H1 (cell line): ENCODE results near the gene RNF141. TPM values are rescaled to one million over a fixed set of nuclear protein-coding genes. Genes with fewer than 3 reads are reported as not detected.

Experiments used
- CTCF ChIA-PET: fragments of 300-600 bp; sonication (Branson Sonifier 250); formaldehyde crosslinking; loops from one replicate; lab custom pipeline; 2021; ENCODE audit not compliant: partially characterized antibody; lab: Charles Lee
- POLR2A ChIA-PET: fragments of 300-600 bp; sonication (Branson Sonifier 250); formaldehyde crosslinking; loops from one replicate; lab custom pipeline; 2021; ENCODE audit warnings: inconsistent platforms; ENCODE audit not compliant: partially characterized antibody; lab: Charles Lee
- DNase-seq, 2 experiments: peaks; one replicate each; pipeline versions ENCODE4 v3.0.0 to v3.0.0-alpha.2; 2010 to 2022; ENCODE audit warnings: low spot score in 2 of 2, low read depth in 1 of 2, mixed read lengths in 1 of 2
- FAIRE-seq: peaks from 2 replicates; lab custom pipeline; 2011; peaks lifted over from hg19 to GRCh38; lab: Jason Lieb, UNC
- H2AFZ ChIP-seq: 2 replicates; pipeline ENCODE4 v1.8.1; 2012; ENCODE audit warnings: low read length, inconsistent platforms
- H2AK5ac ChIP-seq: 2 replicates; pipeline ENCODE4 v1.6.1; 2013; ENCODE audit warnings: low read depth, low read length
- H2BK120ac ChIP-seq: replicated peaks from 2 replicates; pipeline ENCODE3; 2013; ENCODE audit warnings: low read depth, low read length, inconsistent platforms
- H2BK12ac ChIP-seq: 2 replicates; pipeline ENCODE4 v1.6.1; 2013; ENCODE audit warnings: low read depth, low read length
- H2BK15ac ChIP-seq: 2 replicates; pipeline ENCODE4 v1.6.1; 2013; ENCODE audit warnings: low read length
- H2BK20ac ChIP-seq: 2 replicates; pipeline ENCODE4 v1.6.1; 2013; ENCODE audit warnings: low read length
- H2BK5ac ChIP-seq: 2 replicates; pipeline ENCODE4 v1.6.1; 2013; ENCODE audit warnings: low read depth, low read length
- H3K14ac ChIP-seq: 2 replicates; pipeline ENCODE4 v1.6.1; 2013; ENCODE audit warnings: inconsistent platforms; ENCODE audit not compliant: insufficient read length
- H3K18ac ChIP-seq: 2 replicates; pipeline ENCODE4 v1.6.1; 2013; ENCODE audit warnings: low read length; ENCODE audit errors: extremely low read depth
- H3K23ac ChIP-seq: 2 replicates; pipeline ENCODE4 v1.6.1; 2013; ENCODE audit warnings: inconsistent platforms; ENCODE audit not compliant: insufficient read length
- H3K23me2 ChIP-seq: 2 replicates; pipeline ENCODE4 v1.6.1; 2013; ENCODE audit warnings: low read depth, low read length
- H3K27ac ChIP-seq: 2 replicates; pipeline ENCODE4 v1.6.1; 2011; ENCODE audit warnings: low read depth, low read length, inconsistent platforms
- H3K27me3 ChIP-seq, 4 experiments: replicated peaks in 1 of 4; 1 replicate in 1 of 4; 2 replicates in 3 of 4; pipeline versions ENCODE4 v1.6.1 to v1.8.1; 2011 to 2013; ENCODE audit warnings: low read length in 3 of 4, mild to moderate bottlenecking in 3 of 4, inconsistent platforms in 2 of 4, mixed read lengths in 2 of 4, moderate library complexity in 1 of 4; ENCODE audit not compliant: control insufficient read depth in 3 of 4, insufficient read depth in 3 of 4; ENCODE audit errors: extremely low read depth in 1 of 4
- H3K36me3 ChIP-seq, 4 experiments: 2 replicates each; pipeline versions ENCODE4 v1.6.1 to v1.8.1; 2011 to 2013; ENCODE audit warnings: mild to moderate bottlenecking in 4 of 4, low read length in 3 of 4, moderate library complexity in 2 of 4, control low read depth in 1 of 4, inconsistent platforms in 1 of 4; ENCODE audit not compliant: insufficient read depth in 4 of 4, control insufficient read depth in 2 of 4
- H3K4ac ChIP-seq: replicated peaks from 2 replicates; pipeline ENCODE3; 2013; ENCODE audit warnings: low read length, low read depth, mixed read lengths, inconsistent platforms; ENCODE audit not compliant: insufficient read length
- H3K4me1 ChIP-seq, 4 experiments: replicated peaks in 1 of 4; 1 replicate in 1 of 4; 2 replicates in 3 of 4; pipeline versions ENCODE4 v1.6.1 to v1.8.1; 2011 to 2013; ENCODE audit warnings: low read length in 3 of 4, inconsistent platforms in 2 of 4, mixed read lengths in 1 of 4; ENCODE audit not compliant: insufficient read depth in 4 of 4, control insufficient read depth in 3 of 4
- H3K4me2 ChIP-seq, 2 experiments: 2 replicates each; pipeline versions ENCODE4 v1.6.1 to v1.8.1; 2011 to 2013; ENCODE audit warnings: low read depth in 2 of 2, low read length in 2 of 2, control low read depth in 1 of 2, inconsistent platforms in 1 of 2, mild to moderate bottlenecking in 1 of 2; ENCODE audit not compliant: insufficient read depth in 1 of 2
- H3K4me3 ChIP-seq, 4 experiments: fragments of 200-600, 300-600 bp in 1 of 4; sonication (generic), shearing (Covaris generic), sonication (Bioruptor Twin) in 1 of 4; 2 replicates each; pipeline versions ENCODE4 v1.5.1 to v1.8.1; 2011 to 2016; ENCODE audit warnings: low read length in 4 of 4, low read depth in 3 of 4, control low read depth in 2 of 4, inconsistent platforms in 2 of 4, mild to moderate bottlenecking in 2 of 4, mixed read lengths in 1 of 4, moderate library complexity in 1 of 4; ENCODE audit not compliant: insufficient read depth in 2 of 4; ENCODE audit errors: extremely low read depth in 1 of 4
- H3K56ac ChIP-seq: replicated peaks from 2 replicates; pipeline ENCODE3; 2013; ENCODE audit warnings: low read depth, mild to moderate bottlenecking, mixed read lengths, low read length, inconsistent platforms; ENCODE audit not compliant: insufficient read length
- H3K79me1 ChIP-seq: 2 replicates; pipeline ENCODE4 v1.6.1; 2013; ENCODE audit warnings: low read depth, low read length, control low read depth
- H3K79me2 ChIP-seq, 2 experiments: 2 replicates each; pipeline versions ENCODE4 v1.6.1 to v1.8.1; 2012 to 2013; ENCODE audit warnings: low read length in 2 of 2, mild to moderate bottlenecking in 2 of 2, inconsistent platforms in 1 of 2; ENCODE audit not compliant: insufficient read depth in 2 of 2, control insufficient read depth in 1 of 2
- H3K9ac ChIP-seq, 4 experiments: replicated peaks in 1 of 4; 1 replicate in 1 of 4; 2 replicates in 3 of 4; pipeline versions ENCODE4 v1.6.1 to v1.8.1; 2011 to 2013; ENCODE audit warnings: low read depth in 3 of 4, low read length in 3 of 4, control low read depth in 2 of 4, mild to moderate bottlenecking in 2 of 4, moderate library complexity in 2 of 4, inconsistent platforms in 1 of 4; ENCODE audit errors: extremely low read depth in 1 of 4
- H3K9me3 ChIP-seq, 2 experiments: 2 replicates each; pipeline versions ENCODE4 v1.6.1 to v1.8.1; 2012 to 2013; ENCODE audit warnings: mild to moderate bottlenecking in 2 of 2, moderate library complexity in 2 of 2, control low read depth in 1 of 2, inconsistent platforms in 1 of 2, low read depth in 1 of 2, low read length in 1 of 2, mixed read lengths in 1 of 2; ENCODE audit not compliant: insufficient read depth in 2 of 2
- H4K20me1 ChIP-seq, 2 experiments: replicated peaks in 1 of 2; 2 replicates each; pipeline versions ENCODE3 to v1.8.1; 2011 to 2013; ENCODE audit warnings: inconsistent platforms in 2 of 2, low read length in 2 of 2, mild to moderate bottlenecking in 1 of 2; ENCODE audit not compliant: insufficient read depth in 2 of 2, control insufficient read depth in 1 of 2
- H4K5ac ChIP-seq: 2 replicates; pipeline ENCODE4 v1.6.1; 2013; ENCODE audit warnings: low read length, low read depth, mixed read lengths, inconsistent platforms; ENCODE audit not compliant: insufficient read length
- H4K8ac ChIP-seq: 2 replicates; pipeline ENCODE4 v1.8.0; 2013; ENCODE audit warnings: mild to moderate bottlenecking, moderate library complexity, low read length, inconsistent platforms; ENCODE audit not compliant: insufficient read depth; ENCODE audit errors: extremely low read depth
- H4K91ac ChIP-seq: replicated peaks from 2 replicates; pipeline ENCODE3; 2013; ENCODE audit warnings: low read length, mixed read lengths, inconsistent platforms; ENCODE audit not compliant: insufficient read length
- MAFK ChIP-seq: IDR thresholded peaks from 2 replicates; pipeline ENCODE4 v1.6.1; 2012; ENCODE audit warnings: low read depth, mild to moderate bottlenecking, improper control_type of control experiment, low read length
- RBBP5 ChIP-seq: IDR thresholded peaks from 2 replicates; pipeline ENCODE4 v1.7.1; 2012; ENCODE audit warnings: low read depth, mild to moderate bottlenecking, inconsistent platforms, low read length, moderate library complexity, borderline replicate concordance
- SIRT6 ChIP-seq: IDR thresholded peaks from one replicate; pipeline ENCODE4 v1.7.1; 2012; ENCODE audit warnings: low read length, inconsistent platforms
- TEAD4 ChIP-seq: IDR thresholded peaks from 2 replicates; pipeline ENCODE4 v1.6.1; 2012; ENCODE audit warnings: low read depth, low read length, inconsistent platforms, mixed read lengths
- WGBS, 2 experiments: shearing (Covaris generic) in 1 of 2; methylation state at CpG; one replicate each; pipeline versions ENCODE4 v1.1.6 to v1.1.7; 2013 to 2015; ENCODE audit warnings: low lambda C conversion rate in 2 of 2, mixed read lengths in 2 of 2, inconsistent platforms in 1 of 2, low coverage in 1 of 2, missing lambda C conversion rate in 1 of 2; ENCODE audit not compliant: insufficient replicate concordance in 2 of 2, insufficient coverage in 1 of 2, insufficient read length in 1 of 2; ENCODE audit errors: extremely low coverage in 1 of 2, missing lambda C conversion rate in 1 of 2; 5-methylcytosine and 5-hydroxymethylcytosine counted together
- polyA plus RNA-seq, 7 experiments: library from polyadenylated mRNA; depleted of rRNA in 3 of 7; stranded (reverse) in 5 of 7; unstranded in 2 of 7; fragments of >200 nt in 5 of 7; fragments of 200-250 nt in 2 of 7; gene quantifications; 1 replicate in 5 of 7; 2 replicates in 1 of 7; 4 replicates in 1 of 7; pipeline versions ENCODE4 v1.2.1 to v1.2.3, GENCODE V29; 2011 to 2013; ENCODE audit warnings: missing spikeins in 2 of 7, mixed read lengths in 2 of 7
- total RNA-seq: library from RNA; stranded (reverse); fragmentation: NEBNext Ultra II Directional; extraction: Animal tissue kit (Norgen Biotek cat#: 25700); gene quantifications from 2 replicates; pipeline ENCODE4 v1.2.1, GENCODE V29; 2021

Gene RNF141
- total and polyA plus RNA-seq, 2 of the 8 experiments (the other 6 are each of a cell fraction or from before 2014, with no cell fraction given), result 8.5 to 22.8 TPM

DNA sequence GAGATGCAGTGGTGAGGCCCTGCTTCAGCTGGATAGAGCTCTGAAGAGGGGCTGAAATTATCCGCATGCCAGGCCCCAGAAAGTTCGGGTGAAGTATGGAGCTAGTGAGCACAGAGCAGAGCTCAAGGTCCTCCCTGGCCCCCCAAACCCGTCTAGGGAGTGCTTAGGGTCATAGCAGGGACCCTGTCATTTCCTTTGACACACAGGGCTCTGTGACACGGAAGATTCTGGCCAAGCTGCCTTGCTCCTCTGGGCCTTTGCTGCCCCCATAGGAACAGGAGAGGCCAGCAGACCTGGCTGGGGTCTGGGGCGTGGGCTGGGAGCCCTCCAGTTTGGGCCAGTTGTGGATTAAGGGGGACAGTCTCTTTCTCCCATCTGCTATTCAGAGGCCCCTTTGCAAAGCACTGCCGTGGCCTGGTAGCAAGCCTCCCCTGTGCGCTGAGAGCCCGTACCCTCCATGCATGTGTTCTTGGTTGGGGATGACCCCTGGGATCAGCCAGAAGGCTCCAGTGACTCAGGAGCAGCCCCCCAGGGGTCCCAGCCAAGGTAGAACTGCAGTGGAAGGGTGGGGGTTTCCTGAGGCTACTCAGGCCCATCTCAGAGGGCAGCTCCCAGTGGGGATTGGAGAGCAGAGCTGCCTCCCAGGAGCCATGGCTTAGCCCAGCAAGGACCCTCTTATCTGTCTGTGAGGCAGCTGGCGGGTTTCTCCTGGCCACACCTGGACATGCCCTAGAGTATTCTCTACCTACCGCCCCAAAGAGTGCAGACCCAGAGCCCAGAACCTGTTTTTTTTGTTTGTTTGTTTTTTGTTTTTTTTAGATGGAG is 42.3 kb downstream of the RNF141 start:
- H3K27ac ChIP-seq, result no peak overlapping the region
- peaks cover 0 to 9% of the 10 kb centered on the region in 2 experiments for H4K20me1 ChIP-seq
- no peaks in the 10 kb centered on the region for H3K79me1 ChIP-seq
- no peaks in the 10 kb centered on the region for H3K79me2 ChIP-seq
- FAIRE-seq, result no peak
- H4K8ac ChIP-seq, result no peak overlapping the region; the same call in 1 of the 2 replicates
- H2BK5ac ChIP-seq, result no peak overlapping the region
- no peak overlapping the region for H4K5ac ChIP-seq
- no peak overlapping the region for H3K9ac ChIP-seq
- H2AFZ ChIP-seq, result no peak overlapping the region
- peak in 1 of 2 experiments; percentile 45 for DNase-seq
- H4K91ac ChIP-seq, result no peak overlapping the region
- H2AK5ac ChIP-seq, result no peak overlapping the region
- H3K36me3 ChIP-seq, result no peaks in the 10 kb centered on the region; a peak in 1 of 8 replicates
- H3K27me3 ChIP-seq, result no peaks in the 10 kb centered on the region
- H3K9me3 ChIP-seq, result no peaks in the 10 kb centered on the region
- ChIA-PET POLR2A (interaction anchor here (0.6 to 1.6 kb wide), 2 partner anchors 11 to 72 kb away, joined by 3 to 5 read pairs; no protein-coding TSS in a partner anchor), CTCF (interaction anchor here (0.6 to 2.8 kb wide), 13 partner anchors 9 to 188 kb away, joined by 3 to 16 read pairs (median 4); no protein-coding TSS in a partner anchor)
- H3K23me2 ChIP-seq, result peaks cover 2% of the 10 kb centered on the region; the same call in 1 of the 2 replicates
- no peak overlapping the region for H2BK20ac ChIP-seq
- H2BK15ac ChIP-seq, result no peak overlapping the region
- H3K4ac ChIP-seq, result no peak overlapping the region
- H3K4me3 ChIP-seq, result no peak overlapping the region
- no peak overlapping the region for H3K4me2 ChIP-seq
- 86% methylated on average over 10 of the region's 10 CpGs; no CpG with 5 or more reads in 1 of the 2 experiments for whole genome bisulfite sequencing, 2 experiments
- no peak overlapping the region for H3K14ac ChIP-seq
- H2BK12ac ChIP-seq, result no peak overlapping the region
- 0 out of 7 replicates have a peak, but pooled peaks cover 0 to 3% (median 0%) of the 10 kb centered on the region in 4 experiments for H3K4me1 ChIP-seq
- no peak overlapping the region for H3K23ac ChIP-seq
- no peak overlapping the region for H3K56ac ChIP-seq
- H2BK120ac ChIP-seq, result no peak overlapping the region
- no peak overlapping the region for H3K18ac ChIP-seq
- TF ChIP-seq MAFK (no peak), TEAD4 (no peak), SIRT6 (no peak), RBBP5 (no peak)
